MCF 10A (cell line): Measurements from ENCODE around the gene LSMEM2. TPM values are rescaled to one million over a fixed set of nuclear protein-coding genes. Genes with fewer than 3 reads are reported as not detected.
"Not testable (repeated sequence)": the region's sequence is repeated elsewhere in the genome, so short reads cannot be mapped to it uniquely, and the experiment has no call there.

ENCODE experiments used
- BruUV-seq: library from RNA; stranded (reverse); fragments of 400-500 nt; replicated peaks from 2 replicates; lab custom pipeline; 2021; lab: Mats Ljungman, UMichigan
- CTCF ChIA-PET: fragments of 300-600 bp; sonication (Branson Sonifier 250); formaldehyde crosslinking; extraction: SDS; loops from one replicate; lab custom pipeline; 2021; ENCODE audit warnings: antibody characterized with exemption, inconsistent platforms; lab: Yijun Ruan, JAX
- POLR2A ChIA-PET: fragments of 300-600, 350-650 bp; sonication (Branson Sonifier 250); formaldehyde crosslinking; extraction: SDS; loops from one replicate; lab custom pipeline; 2020; ENCODE audit warnings: antibody characterized with exemption, inconsistent platforms; lab: Yijun Ruan, JAX
- DNase-seq: peaks from one replicate; pipeline ENCODE4 v3.0.0-alpha.2; 2018; ENCODE audit not compliant: unreplicated experiment
- H3K27ac Mint-ChIP-seq: one replicate; pipeline ENCODE4 v1.8.0; 2022; ENCODE audit warnings: mild to moderate bottlenecking, low read depth, mixed read lengths; ENCODE audit not compliant: unreplicated experiment
- H3K27me3 Mint-ChIP-seq: one replicate; pipeline ENCODE4 v1.8.0; 2022; ENCODE audit warnings: mixed read lengths; ENCODE audit not compliant: insufficient read depth, unreplicated experiment
- H3K36me3 Mint-ChIP-seq: one replicate; pipeline ENCODE4 v1.8.0; 2022; ENCODE audit warnings: mild to moderate bottlenecking, moderate library complexity, mixed read lengths; ENCODE audit not compliant: insufficient read depth, unreplicated experiment
- H3K4me1 Mint-ChIP-seq: one replicate; pipeline ENCODE4 v1.8.0; 2022; ENCODE audit warnings: mixed read lengths; ENCODE audit not compliant: insufficient read depth, unreplicated experiment
- H3K4me3 Mint-ChIP-seq: one replicate; pipeline ENCODE4 v1.8.0; 2022; ENCODE audit warnings: mild to moderate bottlenecking, moderate library complexity, mixed read lengths; ENCODE audit not compliant: unreplicated experiment
- H3K9me3 Mint-ChIP-seq: one replicate; pipeline ENCODE4 v1.8.0; 2022; ENCODE audit warnings: mixed read lengths; ENCODE audit not compliant: unreplicated experiment
- intact Hi-C: fragments of 100-400 bp; cut with micrococcal nuclease; formaldehyde crosslinking; loops from 2 replicates; pipeline ENCODE4 v1.14.1; 2022
- total RNA-seq: library from RNA; stranded (reverse); gene quantifications from 2 replicates; pipeline ENCODE4 v1.2.3, GENCODE V29; 2022
- TF ChIP-seq, protein P1 (sequence below): fragments of 200-600 bp; IDR thresholded peaks from one replicate; pipeline ENCODE4 v1.8.0; 2022; ENCODE audit warnings: antibody characterized with exemption, mild to moderate bottlenecking; ENCODE audit not compliant: unreplicated experiment

LSMEM2 gene
- total RNA-seq, 1 experiment from 2014 or later: not detected

DNA sequence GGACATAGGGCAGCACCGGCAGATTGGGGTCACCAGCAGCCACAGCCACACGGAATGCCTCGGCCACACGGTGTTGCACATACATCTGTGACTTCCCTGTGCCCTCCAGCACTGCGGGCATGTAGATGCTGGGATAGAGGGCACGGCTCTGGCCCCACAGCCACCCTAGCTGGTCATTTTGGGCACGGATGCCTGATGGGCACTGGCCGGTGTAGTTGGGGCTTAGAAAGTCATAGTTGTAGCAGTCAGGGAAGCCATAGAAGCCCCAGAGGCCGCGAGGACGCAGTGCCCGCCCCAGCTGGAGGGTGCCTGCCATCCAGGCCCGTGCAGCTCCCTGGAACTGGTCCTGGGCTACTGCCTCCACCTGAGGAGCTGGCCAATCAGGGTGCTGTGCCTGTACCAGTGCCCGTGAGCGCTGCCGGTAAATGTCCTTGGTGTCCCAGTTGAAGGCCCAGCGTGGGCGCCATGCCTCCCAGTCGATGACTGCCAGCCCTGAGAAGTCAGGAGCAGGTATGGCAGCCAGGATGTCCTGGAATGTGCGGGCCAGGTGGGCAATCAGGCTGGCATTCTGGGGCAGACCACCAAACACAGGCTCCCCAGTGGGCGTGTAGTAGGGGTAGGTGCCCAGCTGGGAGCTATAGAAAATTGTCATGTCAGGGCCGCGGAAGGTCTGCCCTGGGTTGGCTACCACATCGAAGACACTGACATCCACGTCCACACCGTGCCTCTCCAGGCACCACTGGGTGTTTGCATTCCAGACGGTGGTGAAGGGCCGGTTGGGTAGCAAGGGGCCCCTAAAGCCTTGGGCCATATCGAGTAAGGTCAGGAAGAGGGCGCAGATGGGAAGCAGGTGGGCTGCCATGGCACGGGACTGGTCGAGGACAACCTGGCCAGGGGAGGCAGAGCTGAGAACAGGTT is 23.5 kb downstream of the LSMEM2 start:
- BruUV-seq: no TSS peak
- Mint-ChIP-seq H3K9me3 (no peaks in the 10 kb centered on the region), H3K27me3 (no peaks in the 10 kb centered on the region), H3K4me3 (no peak overlapping the region), H3K4me1 (peaks cover 7% of the 10 kb centered on the region), H3K27ac (no peak overlapping the region), H3K36me3 (no peaks in the 10 kb centered on the region)
- intact Hi-C loops: no loop called here
- TF ChIP-seq, protein P1, sequence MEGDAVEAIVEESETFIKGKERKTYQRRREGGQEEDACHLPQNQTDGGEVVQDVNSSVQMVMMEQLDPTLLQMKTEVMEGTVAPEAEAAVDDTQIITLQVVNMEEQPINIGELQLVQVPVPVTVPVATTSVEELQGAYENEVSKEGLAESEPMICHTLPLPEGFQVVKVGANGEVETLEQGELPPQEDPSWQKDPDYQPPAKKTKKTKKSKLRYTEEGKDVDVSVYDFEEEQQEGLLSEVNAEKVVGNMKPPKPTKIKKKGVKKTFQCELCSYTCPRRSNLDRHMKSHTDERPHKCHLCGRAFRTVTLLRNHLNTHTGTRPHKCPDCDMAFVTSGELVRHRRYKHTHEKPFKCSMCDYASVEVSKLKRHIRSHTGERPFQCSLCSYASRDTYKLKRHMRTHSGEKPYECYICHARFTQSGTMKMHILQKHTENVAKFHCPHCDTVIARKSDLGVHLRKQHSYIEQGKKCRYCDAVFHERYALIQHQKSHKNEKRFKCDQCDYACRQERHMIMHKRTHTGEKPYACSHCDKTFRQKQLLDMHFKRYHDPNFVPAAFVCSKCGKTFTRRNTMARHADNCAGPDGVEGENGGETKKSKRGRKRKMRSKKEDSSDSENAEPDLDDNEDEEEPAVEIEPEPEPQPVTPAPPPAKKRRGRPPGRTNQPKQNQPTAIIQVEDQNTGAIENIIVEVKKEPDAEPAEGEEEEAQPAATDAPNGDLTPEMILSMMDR: no peak
- CTCF ChIA-PET: interaction anchor here (0.5 to 1.9 kb wide), 4 partner anchors 19 to 110 kb away, joined by 3 to 12 read pairs (median 4); partner anchors contain the start of gene HYAL2
- POLR2A ChIA-PET: interaction anchor here (0.7 to 1.4 kb wide), 2 partner anchors 22 to 34 kb away, joined by 3 read pairs; no protein-coding TSS in a partner anchor
- no peak for DNase-seq

DNA sequence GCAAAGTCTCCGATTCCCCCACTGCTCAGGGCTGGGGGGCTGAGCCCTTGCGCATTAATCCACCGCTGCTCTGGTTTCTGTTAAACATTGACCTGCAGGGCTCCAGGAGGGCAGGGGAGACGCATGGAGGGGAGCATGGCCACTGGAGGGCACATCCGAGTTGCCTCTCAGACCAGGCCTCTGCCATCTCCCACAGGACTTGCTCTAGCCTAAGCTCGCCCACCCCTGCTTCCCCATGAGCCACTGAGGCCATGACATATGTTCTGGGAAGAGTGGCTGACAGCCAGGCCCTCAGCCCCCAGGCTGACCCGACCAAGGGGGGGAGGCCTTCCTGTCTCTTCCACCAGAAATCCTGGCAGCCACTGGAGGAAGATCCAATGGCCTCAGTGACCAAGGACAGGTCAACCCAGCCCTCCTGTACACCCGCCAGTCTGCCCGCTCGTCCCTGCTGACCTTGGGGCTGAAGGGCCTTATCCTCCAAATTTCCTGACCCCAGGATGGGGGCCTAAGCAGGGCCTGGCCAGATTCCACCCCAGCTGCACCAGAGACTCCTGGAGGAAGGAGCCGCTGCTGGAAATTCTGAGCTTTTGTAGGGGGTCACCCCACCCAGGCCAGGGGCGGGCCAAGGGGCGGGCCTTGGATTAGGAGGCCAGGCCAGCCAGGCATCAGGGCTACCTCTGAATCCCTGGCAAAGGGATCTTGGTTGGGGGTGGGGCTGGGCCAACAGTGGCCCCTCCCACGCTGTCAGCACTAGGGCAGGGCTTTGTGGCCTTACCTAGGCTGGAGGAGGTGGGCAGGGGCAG is 24.3 kb downstream of the LSMEM2 start, which contains the start of gene HYAL1:
HYAL1 (minus strand) TSS at position 562 of the 803 bp plus-strand sequence. CDS start 618 bp downstream, outside the sequence.
- TF ChIP-seq, protein P1: no peak
- no TSS peak for BruUV-seq
- no peaks in the 10 kb centered on the region for H3K27me3 Mint-ChIP-seq
- POLR2A ChIA-PET: interaction anchor here (0.7 kb wide), 1 partner anchor 240 kb away, joined by 3 read pairs; no protein-coding TSS in a partner anchor
- H3K4me3 Mint-ChIP-seq: no peak within 1 kb of the TSS
- intact Hi-C loops: no loop called here
- H3K9me3 Mint-ChIP-seq: no peaks in the 10 kb centered on the region
- no peaks in the 10 kb centered on the region for H3K36me3 Mint-ChIP-seq
- CTCF ChIA-PET: interaction anchor here (1.9 kb wide), 1 partner anchor 21 kb away, joined by 12 read pairs; no protein-coding TSS in a partner anchor
- H3K27ac Mint-ChIP-seq: no peak within 1 kb of the TSS
- peak; percentile 30 for DNase-seq
- peaks cover 2% of the 10 kb centered on the region for H3K4me1 Mint-ChIP-seq

DNA sequence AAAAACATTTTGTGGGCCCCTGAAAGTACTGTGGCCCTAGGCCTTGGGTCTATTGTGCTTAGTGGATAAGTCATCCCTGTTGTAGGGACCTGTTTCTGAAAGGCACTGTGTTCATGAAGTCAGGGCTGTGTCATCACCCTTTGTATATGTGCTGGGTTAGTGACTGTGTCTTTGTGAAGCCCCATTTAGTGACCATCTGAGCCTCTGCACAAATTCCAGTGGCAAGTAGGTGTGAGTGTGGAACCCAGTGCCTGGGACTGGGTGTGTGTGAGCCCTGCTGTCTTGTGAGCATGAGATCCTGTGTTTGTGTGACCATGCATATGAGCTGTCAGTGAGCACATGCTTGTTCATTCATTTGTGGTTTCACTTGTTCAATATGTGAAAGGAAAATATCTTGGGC is 25.7 kb downstream of the LSMEM2 start:
- H3K4me3 Mint-ChIP-seq: no peak overlapping the region
- TF ChIP-seq, protein P1: no peak
- no peaks in the 10 kb centered on the region for H3K36me3 Mint-ChIP-seq
- BruUV-seq: no TSS peak
- H3K27ac Mint-ChIP-seq: no peak overlapping the region
- ChIA-PET POLR2A (interaction anchor here (0.7 to 1.6 kb wide), 3 partner anchors 13 to 57 kb away, joined by 4 to 5 read pairs (median 5); partner anchors contain the start of gene TUSC2), CTCF (no interaction called here)
- no peak for DNase-seq
- H3K27me3 Mint-ChIP-seq: no peaks in the 10 kb centered on the region
- intact Hi-C loops: no loop called here
- no peaks in the 10 kb centered on the region for H3K9me3 Mint-ChIP-seq
- H3K4me1 Mint-ChIP-seq: peaks cover 1% of the 10 kb centered on the region

DNA sequence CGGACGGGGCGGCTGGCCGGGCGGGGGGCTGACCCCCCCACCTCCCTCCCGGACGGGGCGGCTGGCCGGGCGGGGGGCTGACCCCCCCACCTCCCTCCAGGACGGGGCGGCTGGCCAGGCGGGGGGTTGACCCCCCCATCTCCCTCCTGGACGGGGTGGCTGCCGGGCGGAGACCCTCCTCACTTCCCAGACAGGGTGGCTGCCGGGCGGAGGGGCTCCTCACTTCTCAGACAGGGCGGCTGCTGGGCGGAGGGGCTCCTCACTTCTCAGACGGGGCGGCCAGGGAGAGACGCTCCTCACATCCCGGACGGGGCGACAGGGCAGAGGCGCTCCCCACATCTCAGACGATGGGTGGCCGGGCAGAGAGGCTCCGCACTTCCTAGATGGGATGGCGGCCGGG is 33.2 kb downstream of the LSMEM2 start:
- H3K36me3 Mint-ChIP-seq, H3K27me3 Mint-ChIP-seq, H3K4me3 Mint-ChIP-seq, BruUV-seq, POLR2A ChIA-PET, DNase-seq, intact Hi-C loops, H3K9me3 Mint-ChIP-seq, CTCF ChIA-PET, H3K27ac Mint-ChIP-seq: not testable (repeated sequence)
- H3K4me1 Mint-ChIP-seq: peaks cover 22% of the 10 kb centered on the region
